ENCODE measurements around the gene AFG1L.
"Not testable (repeated sequence)": the region's sequence is repeated elsewhere in the genome, so short reads cannot be mapped to it uniquely, and the experiment has no call there.

The AFG1L gene

GRCh38 chr6:108291091-108291490, 3.8 kb upstream of the AFG1L start:
- DNase-seq, result no peak

- not testable (repeated sequence) for DNase-seq
Observed at GRCh38 chr6:108292561-108292960, 2.3 kb upstream of the AFG1L start.

- DNase-seq, result no peak
Observed at GRCh38 chr6:108293527-108294296, 1.1 kb upstream of the AFG1L start.

- DNase-seq, result peak; percentile 12
Observed at GRCh38 chr6:108294297-108294726, 542 bp upstream of the AFG1L start.

- no peak for DNase-seq
Observed at GRCh38 chr6:108295676-108296075, 822 bp downstream of the AFG1L start.

- DNase-seq, result no peak
Observed at GRCh38 chr6:108302386-108302785, 7.5 kb downstream of the AFG1L start.

- no peak for DNase-seq
Observed at GRCh38 chr6:108304646-108305045, 9.8 kb downstream of the AFG1L start.

GRCh38 chr6:108308641-108309040, 13.8 kb downstream of the AFG1L start:
- not testable (repeated sequence) for DNase-seq

GRCh38 chr6:108309844-108310243, 15.0 kb downstream of the AFG1L start:
- no peak for DNase-seq

- DNase-seq, result no peak
Observed at GRCh38 chr6:108312605-108313004, 17.8 kb downstream of the AFG1L start.

GRCh38 chr6:108321253-108321747, 26.4 kb downstream of the AFG1L start:
- no peak for DNase-seq

- DNase-seq, result no peak
Observed at GRCh38 chr6:108322728-108323127, 27.9 kb downstream of the AFG1L start.

- DNase-seq, result no peak
Observed at GRCh38 chr6:108323710-108324466, 29.0 kb downstream of the AFG1L start.

- not testable (repeated sequence) for DNase-seq
Observed at GRCh38 chr6:108330221-108330785, 35.4 kb downstream of the AFG1L start.

- DNase-seq, result no peak
Observed at GRCh38 chr6:108330806-108331205, 36.0 kb downstream of the AFG1L start.

GRCh38 chr6:108331982-108332381, 37.1 kb downstream of the AFG1L start:
- no peak for DNase-seq

- no peak for DNase-seq
Observed at GRCh38 chr6:108336971-108337370, 42.1 kb downstream of the AFG1L start.

- no peak for DNase-seq
Observed at GRCh38 chr6:108337721-108338120, 42.9 kb downstream of the AFG1L start.

GRCh38 chr6:108341372-108341771, 46.5 kb downstream of the AFG1L start:
- DNase-seq, result no peak

- no peak for DNase-seq
Observed at GRCh38 chr6:108343894-108344293, 49.0 kb downstream of the AFG1L start.

GRCh38 chr6:108348655-108349349, 53.9 kb downstream of the AFG1L start:
- no peak for DNase-seq

GRCh38 chr6:108350528-108350927, 55.7 kb downstream of the AFG1L start:
- DNase-seq, result no peak

- no peak for DNase-seq
Observed at GRCh38 chr6:108353853-108354252, 59.0 kb downstream of the AFG1L start.

Data from NCI-H510A treated with DMSO at 0.1 percent for 48 hours (cell line).